HG03457 (cell line): ENCODE measurements around the gene NFILZ.

Source experiments
- ATAC-seq: cut with Tn5 transposase; IDR thresholded peaks from one replicate; pipeline ENCODE4 v1.9.1; 2021; ENCODE audit warnings: moderate number of reproducible peaks; ENCODE audit not compliant: unreplicated experiment

Gene NFILZ

DNA sequence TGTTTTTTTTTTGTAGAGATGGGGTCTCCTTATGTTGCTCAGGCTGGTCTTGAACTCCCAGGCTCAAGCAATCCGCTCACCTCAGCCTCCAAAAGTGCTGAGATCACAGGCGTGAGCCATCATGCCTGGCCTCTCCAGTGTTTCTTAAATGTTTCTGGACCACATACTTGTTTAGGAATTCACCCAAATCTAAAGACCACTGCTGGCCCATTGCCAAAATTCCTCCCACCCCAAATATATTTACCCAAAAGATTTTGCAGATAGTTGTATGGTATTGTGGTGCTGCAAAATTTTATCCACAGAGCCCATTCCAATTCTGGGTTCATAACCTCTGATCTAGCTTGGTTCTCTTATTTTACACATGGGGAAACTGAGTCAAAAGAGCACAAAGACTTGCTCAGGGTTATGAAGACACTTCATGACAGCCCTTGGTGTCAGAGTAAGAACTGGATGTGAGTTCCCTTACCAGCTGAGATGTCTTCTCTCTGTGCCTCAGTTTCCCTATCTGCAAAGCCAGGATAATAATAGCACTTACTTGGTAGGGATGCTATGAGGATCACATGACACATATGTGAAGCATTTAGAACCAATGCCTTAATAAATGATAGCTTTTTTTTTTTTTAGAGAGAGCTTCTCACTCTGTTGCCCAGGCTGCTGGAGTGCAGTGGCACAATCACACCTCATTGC is 10.9 kb downstream of the NFILZ start:
- no peak for ATAC-seq

DNA sequence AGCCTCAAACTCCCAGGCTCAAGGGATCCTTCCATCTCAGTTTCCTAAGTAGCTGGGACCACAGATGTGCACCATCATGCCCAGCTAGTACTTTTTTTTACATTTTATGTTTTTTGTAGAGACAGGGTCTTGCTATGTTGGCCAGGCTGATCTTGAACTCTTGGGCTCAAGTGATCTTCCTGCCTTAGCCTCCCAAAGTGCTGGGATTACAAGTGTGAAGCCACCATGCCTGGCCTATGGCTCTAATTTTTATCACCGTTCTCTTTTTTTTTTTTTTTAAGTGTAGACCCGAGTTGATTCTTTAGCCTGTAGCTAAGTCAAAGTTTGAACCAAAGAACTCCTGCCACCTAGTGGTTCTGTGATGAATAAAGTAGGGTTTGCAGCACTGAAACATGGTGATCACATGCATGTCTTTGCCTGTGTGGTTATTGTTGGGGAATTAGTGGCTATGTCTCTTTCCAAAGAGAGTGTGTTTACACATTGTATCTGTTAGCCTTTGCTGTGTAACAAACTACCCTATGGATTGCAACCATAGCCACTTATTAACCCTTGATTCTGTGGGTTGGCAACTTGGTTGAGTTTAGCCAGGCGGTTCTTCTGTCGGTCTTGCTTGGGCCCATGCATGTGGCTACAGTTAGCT is 11.6 kb downstream of the NFILZ start:
- no peak for ATAC-seq

DNA sequence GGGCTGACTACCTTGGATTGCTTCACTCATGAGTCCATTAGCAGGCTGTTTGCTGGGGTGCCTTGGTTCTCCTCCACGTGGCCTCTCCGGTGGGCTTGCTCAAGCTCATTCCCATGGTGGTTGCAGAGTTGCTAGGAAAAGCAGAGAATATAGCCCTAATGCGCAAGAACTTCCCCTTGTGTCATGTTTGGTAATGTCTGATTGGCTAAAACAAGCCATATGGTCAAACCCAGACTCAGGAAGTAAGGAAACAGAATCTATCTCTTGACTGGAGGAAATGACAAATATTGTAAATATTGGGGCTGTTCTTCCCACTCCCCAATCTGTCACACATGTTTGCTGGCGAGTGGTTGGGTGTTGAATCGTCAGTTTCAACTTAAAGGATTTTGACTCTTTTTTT is 12.1 kb downstream of the NFILZ start:
- ATAC-seq: no peak

DNA sequence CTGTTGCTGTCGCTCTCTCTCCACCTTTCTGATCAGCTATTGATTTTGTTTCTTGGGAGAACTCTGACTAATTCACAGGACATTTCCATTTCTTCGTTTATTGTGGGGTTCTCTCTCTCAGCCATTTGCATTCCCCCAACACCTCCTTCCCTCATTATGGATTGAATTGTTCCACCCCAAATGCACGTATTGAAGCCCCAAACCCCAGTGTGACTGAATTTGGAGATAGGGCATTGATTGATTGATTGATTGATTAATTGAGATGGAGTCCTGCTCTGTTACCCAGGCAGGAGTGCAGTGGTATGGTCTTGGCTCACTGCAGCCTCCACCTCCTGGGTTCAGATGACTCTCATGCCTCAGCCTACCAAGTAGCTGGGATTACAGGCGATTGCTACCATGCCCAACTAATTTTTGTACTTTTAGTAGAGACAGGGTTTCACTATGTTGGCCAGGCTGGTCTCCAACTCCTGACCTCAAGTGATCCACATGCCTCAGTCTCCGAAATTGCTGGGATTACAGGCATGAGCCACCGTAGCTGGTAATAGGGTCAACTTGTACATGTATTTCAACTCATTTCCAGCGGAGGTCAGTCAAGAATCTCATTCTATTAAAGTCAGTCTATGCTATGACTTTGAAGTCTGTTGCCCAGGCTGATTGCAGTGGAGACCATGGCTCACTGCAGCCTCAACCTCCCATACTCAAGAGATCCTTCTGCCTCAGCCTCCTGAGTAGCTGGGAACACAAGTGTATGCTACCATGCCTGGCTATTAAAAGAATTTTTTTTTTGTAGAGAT is 13.6 kb downstream of the NFILZ start:
- ATAC-seq: no peak

DNA sequence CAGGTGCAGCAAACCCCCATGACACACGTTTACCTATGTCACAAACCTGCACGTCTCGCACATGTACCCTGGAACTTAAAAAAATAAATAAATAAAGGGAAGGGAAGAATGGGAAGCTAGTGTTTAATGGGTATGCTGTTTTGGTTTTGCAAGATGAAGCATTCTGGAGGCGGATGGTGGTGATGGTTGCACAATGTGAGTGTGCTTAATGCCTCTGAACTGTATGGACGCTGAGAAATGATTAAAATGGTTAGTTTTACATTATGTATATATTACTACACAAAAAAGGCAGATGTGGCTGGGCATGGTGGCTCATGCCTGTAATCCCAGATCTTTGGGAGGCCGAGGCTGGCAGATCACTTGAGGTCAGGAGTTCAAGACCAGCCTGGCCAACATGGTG is 17.8 kb downstream of the NFILZ start:
- ATAC-seq: no peak

DNA sequence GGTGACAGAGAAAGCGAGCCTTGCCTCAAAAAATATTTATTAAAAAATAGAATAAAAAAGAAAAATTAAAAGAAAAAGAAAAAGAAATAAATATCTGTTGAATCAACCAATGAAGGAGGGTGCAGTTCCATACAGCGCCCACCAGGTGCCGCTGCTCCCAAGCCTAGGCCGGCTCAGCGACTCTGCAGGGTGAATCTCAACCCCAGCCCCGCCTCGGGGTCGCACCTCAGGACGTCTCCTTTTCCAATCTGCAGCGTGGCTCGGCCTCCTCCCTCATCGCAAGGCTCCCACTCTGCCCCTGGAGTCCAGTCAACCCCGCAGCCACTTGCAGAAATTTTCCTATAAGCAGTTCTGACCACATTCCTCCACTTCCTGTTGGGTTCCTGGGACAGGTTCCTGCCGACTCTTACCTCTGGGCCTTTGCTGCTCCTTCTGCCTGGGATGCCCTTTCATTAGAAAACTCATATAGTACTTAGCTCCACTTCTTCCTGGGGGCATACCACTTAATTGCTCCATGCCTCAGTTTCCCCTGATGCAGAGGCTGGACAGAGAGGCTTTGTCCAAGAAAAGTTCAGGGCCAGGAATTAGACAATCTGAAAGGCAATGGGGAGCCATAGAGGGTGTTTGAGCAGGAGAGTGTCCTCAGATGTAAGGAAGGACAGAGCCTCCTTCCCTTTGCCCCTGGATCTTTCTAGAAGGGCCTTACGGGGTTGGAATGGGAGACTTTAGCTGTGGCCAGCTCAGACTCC is 24.3 kb downstream of the NFILZ start:
- ATAC-seq: no peak

DNA sequence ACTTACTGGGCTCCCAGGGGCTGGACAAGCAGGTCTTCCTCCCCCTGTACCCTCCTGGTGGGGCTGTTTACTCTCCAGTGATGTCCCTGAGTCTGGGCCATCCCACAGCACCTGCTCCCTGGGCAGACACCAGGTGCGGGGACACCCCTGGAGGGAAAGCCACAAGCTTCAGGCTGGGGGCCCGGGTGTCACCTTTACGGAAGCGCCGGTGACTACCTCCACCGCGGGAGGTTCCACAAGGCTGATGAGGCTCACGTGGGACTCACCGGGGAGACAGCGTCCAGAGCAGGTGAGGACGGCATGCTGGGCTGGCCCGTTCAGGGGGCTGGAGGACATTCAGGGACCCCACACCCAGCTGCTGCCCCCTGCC is 24.9 kb downstream of the NFILZ start:
- no peak for ATAC-seq

DNA sequence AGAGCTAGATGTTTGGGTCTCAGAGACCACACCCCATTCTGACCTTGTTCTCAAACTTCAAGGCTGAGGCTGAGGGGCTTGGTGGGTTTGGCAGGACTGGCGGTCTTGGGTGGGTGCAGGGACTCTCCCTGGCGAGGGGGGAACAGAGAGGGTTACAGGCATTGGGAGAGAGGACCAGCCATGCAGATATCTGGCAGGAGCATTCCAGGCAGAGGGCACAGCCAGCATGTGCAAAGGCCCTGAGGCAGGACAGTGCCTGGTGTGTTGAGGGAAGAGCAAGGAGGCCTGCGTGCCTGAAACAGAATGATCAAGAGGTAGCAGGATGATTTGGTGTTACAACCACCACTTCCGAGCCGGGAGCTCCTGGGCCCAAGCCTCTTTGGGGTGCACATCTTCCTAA is 27.4 kb downstream of the NFILZ start:
- no peak for ATAC-seq

DNA sequence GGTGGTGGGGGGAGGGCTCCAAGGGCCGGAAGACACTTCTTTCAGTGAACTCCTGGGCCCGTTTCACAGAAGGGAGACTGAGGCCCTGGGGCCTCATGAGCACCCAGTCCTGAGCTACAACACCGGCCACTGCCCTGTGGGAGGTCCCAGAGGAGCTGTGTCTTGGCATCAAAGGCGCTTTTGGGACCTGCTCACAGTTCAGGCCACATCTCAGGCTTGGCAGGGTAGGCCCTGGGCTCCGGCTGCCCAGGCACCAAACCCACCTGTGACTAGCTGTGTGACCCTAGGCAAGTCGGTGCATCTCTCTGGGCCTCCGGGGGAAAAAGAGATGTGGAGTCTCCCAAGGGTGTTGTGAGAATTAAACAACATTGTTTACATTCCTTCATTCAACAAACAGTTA is 29.5 kb downstream of the NFILZ start:
- no peak for ATAC-seq

DNA sequence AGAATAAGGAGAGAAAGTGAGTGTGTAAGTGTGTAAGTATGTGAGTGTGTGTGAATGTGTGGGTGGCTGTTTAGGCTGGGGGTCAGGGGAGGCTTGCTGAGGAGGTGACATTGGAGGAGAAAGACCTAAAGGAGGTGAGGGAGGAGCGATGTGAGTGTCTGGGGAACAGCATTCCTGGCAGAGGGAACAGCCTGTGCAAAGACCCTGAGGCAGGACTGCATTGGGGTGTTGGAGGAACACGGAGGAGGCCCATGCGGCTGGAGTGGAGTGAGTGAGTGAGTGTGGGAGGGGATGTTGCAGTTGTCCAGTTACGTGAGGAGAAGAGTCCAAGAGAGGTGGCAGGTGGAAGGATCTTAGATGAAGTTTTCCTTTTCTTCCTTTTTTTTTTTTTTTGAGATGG is 31.8 kb downstream of the NFILZ start:
- no peak for ATAC-seq

DNA sequence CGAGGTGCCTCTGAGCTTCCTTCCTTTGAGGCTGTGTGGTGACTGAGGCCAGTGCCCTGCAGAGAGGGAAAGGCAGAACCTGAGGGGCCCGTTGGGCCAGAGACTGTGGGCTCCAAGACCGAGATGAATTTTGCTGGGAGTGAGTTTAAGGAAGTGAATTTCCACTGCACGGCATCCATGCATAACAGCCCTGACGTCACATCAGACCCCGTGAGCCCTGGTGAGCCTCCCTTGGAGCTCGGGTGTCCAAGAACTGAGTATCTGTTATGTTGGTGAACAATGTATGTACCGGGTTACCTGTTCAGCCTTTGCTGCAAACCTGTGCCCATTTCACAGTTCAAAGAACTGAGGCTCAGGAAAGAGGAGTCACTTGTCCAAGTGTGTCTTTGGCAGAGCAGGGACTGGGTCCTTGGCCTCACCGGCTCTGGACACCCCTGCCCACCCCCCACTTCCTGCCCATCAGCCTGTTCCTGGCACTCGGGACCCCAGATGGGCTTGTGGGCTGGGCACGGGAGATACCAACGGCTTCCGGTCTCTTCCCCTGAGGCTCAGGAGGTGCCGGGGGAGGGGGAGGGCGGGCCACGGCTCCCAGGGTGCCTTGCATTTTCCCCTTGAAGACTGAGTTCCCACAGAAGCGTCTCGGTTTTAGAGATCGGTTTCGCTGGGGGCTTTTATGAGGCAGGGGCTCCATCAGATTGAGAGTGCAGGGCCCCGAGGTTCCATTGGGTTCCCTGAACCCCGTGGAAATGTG is 33.7 kb downstream of the NFILZ start:
- ATAC-seq: no peak

DNA sequence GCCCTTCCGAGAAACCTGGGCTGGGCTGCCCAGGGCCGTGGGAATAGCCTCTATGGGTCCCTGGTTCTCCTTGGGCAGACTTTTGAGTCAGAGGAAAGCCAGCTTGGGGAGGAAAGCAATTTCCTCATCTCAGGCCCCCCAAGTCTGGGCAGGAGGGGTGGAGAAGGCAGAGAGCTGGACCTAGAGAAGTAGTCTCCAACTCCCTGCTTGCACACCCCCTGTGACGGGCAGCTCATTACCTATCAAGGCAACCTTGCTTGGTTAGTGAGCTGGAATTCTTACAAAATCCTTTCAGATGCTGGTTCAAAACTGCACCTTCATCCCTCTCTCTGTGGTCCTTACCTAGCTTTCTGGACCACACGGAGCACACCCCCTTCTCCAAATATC is 34.2 kb downstream of the NFILZ start:
- ATAC-seq: no peak

DNA sequence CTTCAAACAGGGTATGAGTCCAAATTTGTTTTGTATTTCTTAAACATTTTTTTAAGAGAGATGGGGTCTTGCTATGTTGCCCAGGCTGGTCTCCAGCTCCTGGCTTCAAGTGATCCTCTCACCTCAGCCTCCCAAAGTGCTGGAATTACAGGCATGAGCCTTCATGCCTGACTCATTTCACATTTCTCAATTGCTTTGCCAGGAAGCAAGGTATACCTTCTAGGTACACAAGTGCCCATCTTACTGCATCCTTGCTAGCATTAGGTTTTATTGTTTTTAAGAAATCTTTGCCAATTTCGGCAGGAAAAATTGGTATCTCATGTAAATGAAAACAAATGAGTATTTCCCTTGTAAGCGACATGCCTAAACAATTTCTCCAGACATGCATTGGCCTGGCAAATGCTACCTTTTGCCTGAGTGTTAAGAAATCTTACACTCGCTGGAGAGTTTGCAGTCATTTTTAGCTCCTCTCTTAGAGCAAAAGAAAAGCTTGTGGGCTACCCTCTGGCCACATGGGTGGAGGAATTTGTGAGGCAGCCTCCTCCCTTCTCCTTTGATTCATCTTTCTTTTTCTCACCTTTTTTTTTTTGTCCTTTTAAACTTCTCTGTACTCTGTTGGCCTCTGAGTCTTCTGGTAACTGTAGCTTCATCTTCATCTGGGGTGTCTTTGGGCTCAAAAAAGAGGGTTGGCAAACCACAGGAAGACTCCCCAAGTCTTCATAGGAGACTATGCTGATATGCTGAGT is 35.2 kb downstream of the NFILZ start:
- ATAC-seq: no peak

DNA sequence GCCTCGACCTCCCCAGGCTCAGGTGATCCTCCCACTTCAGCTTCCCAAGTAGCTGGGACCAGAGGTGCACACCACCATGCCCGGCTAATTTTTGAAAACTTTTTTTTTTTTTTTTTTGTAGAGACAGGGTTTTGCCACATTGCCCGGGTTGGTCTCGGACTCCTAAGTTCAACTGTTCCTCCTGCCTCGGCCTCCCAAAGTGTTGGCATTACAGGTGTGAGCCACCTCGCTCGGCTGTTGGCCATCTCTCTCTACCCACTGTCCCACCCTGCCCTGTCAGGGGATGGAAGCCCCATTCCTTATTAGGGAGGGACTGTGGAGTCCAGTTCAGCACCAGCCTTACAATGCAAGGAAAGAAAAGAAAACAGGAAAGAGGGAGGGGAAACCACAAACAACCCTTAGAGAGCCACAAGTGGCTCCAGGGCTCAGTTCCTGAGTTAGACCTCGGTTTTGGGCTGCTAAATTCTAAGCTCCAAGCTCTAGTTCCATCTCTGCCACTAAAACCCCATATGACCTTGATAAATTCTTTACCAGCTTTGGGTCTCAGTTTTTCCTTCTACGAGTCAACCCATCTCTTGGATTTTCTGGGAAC is 36.5 kb downstream of the NFILZ start:
- no peak for ATAC-seq

DNA sequence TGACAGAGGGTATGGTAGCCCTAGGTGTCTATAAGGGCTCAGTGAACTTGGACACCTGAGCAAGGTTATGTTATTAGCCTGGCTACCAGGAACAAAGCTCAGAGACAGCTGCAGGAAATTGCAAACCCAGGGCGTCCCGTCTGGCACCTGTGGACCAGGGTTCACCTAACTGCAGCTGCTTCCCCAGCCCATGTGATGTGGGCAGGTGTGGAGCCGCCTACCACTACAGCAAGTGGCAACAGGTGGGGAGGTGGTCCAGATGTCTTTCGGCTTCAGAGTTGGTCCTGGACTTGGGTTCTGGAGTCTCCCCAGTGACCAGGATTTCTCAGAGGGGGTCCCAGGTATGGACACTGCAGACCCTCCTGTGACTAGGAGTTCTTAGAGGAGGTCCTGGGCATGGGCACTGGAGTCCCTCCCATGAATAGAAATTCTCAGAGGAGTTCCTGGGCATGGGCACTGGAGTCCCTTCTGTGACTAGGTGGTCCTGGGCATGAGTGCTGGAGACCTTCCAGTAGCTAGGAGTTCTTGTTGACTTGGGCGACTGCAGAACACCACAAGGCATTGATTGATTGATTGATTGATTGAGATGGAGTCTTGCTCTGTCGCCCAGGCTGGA is 43.0 kb downstream of the NFILZ start:
- no peak for ATAC-seq

DNA sequence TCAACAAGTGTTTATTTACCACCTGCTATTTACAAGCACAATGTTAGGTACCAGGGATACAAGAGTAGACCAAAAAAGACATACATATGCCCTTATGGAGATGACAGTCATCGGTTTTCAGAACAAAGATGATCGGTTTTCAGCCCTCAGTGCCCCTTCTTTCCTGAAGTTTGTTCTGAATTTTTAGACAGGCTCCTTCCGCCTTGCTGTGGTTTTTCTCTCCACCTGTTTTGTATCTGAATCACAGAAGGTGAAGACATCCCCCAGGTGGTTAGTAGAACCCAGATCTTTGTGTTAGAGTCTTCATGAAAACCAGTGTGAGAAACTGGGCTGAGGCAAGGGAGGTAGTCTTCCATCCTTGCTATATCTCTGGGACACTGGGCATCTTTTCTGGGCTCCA is 44.6 kb downstream of the NFILZ start:
- ATAC-seq: no peak

DNA sequence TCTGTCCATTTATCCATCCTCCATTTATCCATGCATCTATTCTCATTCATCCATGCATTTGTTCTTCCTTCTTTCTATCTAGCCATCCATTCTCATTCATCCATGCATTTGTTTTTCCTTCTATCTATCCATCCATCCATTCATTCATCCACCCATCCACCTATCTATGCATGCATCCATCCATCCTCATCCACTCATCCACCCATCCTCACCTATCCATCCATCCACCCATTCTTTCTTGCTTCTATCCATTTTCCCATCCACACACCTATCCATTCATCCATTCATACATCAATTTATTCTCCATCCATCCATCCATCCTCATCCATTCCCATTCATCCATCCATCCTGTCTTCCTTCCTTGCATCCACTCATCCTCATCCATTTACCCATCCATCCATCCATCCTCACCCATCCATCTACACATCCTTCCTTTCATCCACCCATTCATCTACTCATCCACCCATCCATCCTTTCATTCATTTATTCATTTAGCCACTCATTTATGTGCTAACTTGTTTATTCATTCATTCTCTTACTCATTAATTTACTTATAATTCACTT is 47.9 kb downstream of the NFILZ start:
- no peak for ATAC-seq
